LHCN-M2 (cell line): Measurements from ENCODE around the gene PIK3C2G. TPM values are rescaled to one million over a fixed set of nuclear protein-coding genes. Genes with fewer than 3 reads are reported as not detected.
A peak's percentile ranks its signal among the peaks of the same experiment; 100 is the strongest.

Experiments used
- DNase-seq: peaks from one replicate; pipeline ENCODE4 v3.0.0-alpha.2; 2012; ENCODE audit warnings: low read depth
- total RNA-seq: library from RNA; depleted of rRNA; stranded (reverse); fragments of >200 nt; gene quantifications from 2 replicates; pipeline ENCODE4 v1.2.3, GENCODE V29; 2014

The PIK3C2G gene
- total RNA-seq, 1 experiment from 2014 or later = not detected

- no peak for DNase-seq
Measured at GRCh38 chr12:18277196-18277595, 15.9 kb downstream of the PIK3C2G start.

- DNase-seq = no peak
Measured at GRCh38 chr12:18280728-18281127, 19.4 kb downstream of the PIK3C2G start.

GRCh38 chr12:18281941-18282340 is 20.6 kb downstream of the PIK3C2G start:
- no peak for DNase-seq

GRCh38 chr12:18283831-18284230 is 22.5 kb downstream of the PIK3C2G start:
- no peak for DNase-seq

DNA sequence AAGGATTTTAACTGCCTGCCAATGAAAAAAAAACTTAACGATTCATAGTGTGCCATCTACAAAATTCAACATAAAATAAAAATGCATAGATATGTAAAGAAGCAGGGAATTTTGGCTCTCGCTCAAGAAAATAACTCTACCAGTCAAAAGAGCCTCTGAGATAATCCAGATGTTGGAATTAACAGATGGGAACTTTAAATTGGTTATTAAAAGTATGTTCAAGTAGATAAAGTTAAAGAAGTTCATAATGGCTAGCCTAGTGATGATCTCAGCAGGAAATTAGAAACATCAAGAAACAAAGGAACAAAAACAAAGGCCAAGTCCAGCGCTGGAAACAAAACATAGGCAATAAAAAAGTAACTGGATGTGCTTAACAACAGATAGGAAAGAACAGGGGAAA is 23.1 kb downstream of the PIK3C2G start:
- no peak for DNase-seq

DNA sequence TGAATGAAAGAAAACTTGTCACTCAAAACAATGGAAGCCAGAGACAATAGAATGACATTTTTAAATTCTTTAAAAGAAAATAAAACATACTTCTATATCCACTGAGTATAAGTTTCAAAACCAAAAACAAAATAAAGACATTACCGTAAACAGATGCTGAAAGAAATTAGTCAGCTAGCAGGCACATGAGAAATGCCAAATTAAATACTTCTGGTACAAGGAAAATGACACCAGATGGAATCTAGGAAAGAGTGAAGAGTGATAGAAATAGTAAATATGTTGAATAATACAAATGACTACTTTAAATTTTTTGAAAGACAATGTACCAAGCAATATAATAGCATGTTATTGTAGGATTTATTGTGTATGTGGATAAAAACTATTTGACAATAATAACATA is 23.8 kb downstream of the PIK3C2G start:
- DNase-seq = no peak

- DNase-seq = no peak
Measured at GRCh38 chr12:18290386-18290785, 29.1 kb downstream of the PIK3C2G start.

- DNase-seq = no peak
Measured at GRCh38 chr12:18294889-18295288, 33.6 kb downstream of the PIK3C2G start.

- DNase-seq = peak; percentile 4
Measured at GRCh38 chr12:18296201-18296908, 35.0 kb downstream of the PIK3C2G start.

DNA sequence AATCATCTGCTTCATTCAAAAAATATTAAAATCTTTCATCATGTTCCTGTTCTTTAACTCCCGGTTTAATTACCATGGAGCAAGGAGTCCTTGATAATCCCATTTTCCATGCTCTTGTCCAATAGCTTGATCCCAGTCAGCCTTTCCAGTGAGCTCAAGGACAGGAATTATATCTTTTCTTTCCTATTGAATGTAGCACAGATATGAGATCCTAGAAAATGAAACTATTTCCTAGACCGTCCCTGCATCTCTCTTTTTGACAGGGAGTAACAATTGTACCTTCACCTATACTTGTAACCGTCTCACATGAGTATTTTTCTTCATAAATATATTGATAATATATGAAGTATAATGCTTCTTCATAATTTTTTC is 35.6 kb downstream of the PIK3C2G start:
- peak; percentile 9 for DNase-seq

GRCh38 chr12:18297902-18298301 is 36.6 kb downstream of the PIK3C2G start:
- DNase-seq = no peak

DNA sequence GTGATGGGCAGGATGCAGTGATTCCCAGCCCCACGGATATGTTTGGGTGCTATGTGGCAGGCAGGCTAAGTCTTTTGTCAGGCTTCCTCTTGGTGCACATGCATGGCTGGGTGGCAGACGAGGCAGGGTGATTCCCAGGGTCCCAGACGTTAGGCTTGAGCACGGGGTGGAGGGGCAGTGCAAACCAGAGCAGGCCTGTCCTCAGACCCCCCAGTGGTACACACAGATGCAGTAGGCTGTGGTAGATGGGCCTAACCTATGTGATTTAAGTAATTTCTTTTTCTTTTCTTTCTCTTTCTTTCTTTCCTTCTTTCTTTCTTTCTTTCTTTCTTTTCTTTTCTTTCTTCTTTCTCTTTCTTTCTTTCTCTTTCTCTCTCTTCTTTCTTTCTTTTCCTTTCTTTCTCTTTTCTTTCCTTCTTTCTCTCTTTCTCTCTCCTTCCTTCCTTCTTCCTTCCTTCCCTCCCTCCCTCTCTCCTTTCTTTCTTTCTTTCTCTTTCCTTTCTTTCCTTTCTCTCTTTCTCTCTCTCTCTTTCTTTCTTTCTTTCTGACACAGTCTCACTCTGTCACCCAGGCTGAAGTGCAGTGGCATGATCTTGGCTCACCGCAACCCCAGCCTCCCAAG is 41.6 kb downstream of the PIK3C2G start:
- DNase-seq = no peak

GRCh38 chr12:18304609-18305008 is 43.3 kb downstream of the PIK3C2G start:
- no peak for DNase-seq

GRCh38 chr12:18306311-18306710 is 45.0 kb downstream of the PIK3C2G start:
- no peak for DNase-seq

GRCh38 chr12:18313306-18313705 is 52.0 kb downstream of the PIK3C2G start:
- DNase-seq = no peak

- DNase-seq = peak; percentile 68
Measured at GRCh38 chr12:18320036-18320617, 58.8 kb downstream of the PIK3C2G start.

- no peak for DNase-seq
Measured at GRCh38 chr12:18320976-18321375, 59.7 kb downstream of the PIK3C2G start.

DNA sequence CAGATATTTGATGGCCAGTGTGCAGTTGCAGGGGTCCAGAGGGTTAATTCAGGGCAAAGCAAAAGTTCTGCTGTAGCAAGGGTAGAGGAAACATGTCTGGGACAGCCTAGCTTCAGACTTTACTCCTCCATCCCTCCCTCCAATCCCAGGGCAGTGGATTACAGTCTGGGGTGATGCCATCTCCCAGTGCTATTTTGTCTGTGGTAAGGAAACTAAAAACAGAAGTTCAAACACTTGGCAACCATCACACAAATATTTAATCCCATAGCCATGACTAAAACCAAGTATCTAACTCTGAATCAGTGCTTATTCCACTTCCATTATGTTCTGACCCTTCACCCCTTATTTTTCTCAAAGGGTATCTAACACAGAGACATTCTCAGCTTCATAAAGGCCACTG is 61.8 kb downstream of the PIK3C2G start:
- peak; percentile 55 for DNase-seq

- no peak for DNase-seq
Measured at GRCh38 chr12:18327036-18327435, 65.7 kb downstream of the PIK3C2G start.

DNA sequence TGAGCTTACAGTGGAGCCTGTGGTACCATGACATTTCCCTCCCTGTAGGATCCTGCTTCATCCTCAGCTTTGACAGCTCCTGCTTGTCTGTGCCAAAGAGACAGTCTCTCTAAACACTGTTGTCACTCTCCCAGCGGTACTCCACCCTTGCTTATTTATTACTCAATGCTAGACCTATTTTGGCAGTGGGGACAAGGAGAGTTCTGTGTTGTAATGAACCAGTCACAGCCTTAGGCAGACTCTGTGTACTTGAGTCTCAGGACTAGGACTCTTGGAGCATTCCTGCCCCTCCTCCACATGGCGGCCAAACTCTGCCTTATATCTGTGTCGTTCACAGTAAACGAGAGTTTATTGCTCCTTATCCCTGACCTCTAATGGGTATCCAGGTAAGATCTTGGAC is 70.9 kb downstream of the PIK3C2G start:
- no peak for DNase-seq

- no peak for DNase-seq
Measured at GRCh38 chr12:18339633-18340032, 78.3 kb downstream of the PIK3C2G start.

- DNase-seq = no peak
Measured at GRCh38 chr12:18340186-18340585, 78.9 kb downstream of the PIK3C2G start.

- no peak for DNase-seq
Measured at GRCh38 chr12:18340786-18341185, 79.5 kb downstream of the PIK3C2G start.
